Activated naive CD4-positive, alpha-beta T cell treated with anti-CD3 and anti-CD28 coated beads, Interleukin-2, amount 50 U/mL, for 16 hours (primary cell): ENCODE measurements around the gene ZSCAN10.

Experiments
- DNase-seq: peaks from one replicate; pipeline ENCODE4 v3.0.0-alpha.2; 2020

ZSCAN10 gene

GRCh38 chr16:3133844-3134243 lies 34.8 kb upstream of the ZSCAN10 start:
- DNase-seq, result no peak

DNA sequence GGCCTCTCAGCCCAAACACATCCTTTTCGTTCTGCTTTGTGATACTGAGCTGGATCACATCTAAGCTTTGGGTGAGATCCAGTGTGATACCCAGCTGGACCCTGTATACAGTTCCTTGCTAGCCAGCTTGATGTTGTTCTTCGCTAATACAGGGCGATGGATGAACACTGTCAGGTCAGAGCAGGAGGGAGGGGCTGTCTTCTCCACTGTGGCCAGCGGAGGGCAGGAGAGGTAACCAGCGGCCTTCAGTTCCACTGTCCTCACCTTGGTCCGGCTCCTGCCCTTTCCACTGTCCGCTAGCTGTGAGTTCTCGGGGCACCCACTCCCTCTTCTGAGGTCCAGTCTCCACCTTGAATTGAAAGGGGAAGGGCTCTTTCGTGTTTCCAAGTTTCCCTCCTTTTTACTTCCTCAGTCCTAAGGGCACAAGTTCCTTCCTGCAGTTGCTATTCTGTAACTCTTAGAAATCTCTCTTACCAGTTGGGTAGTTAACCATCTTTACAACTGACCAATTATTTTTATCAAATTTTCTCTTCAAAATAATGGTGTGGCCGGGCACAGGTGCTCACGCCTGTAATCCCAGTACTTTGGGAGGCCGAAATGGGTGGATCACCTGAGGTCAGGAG lies 32.8 kb upstream of the ZSCAN10 start:
- peak; percentile 57 for DNase-seq

- DNase-seq, result peak; percentile 70
Measured at GRCh38 chr16:3129137-3130131, 30.3 kb upstream of the ZSCAN10 start.

- DNase-seq, result no peak
Measured at GRCh38 chr16:3127745-3128144, 28.7 kb upstream of the ZSCAN10 start.

- peak; percentile 98 for DNase-seq
Measured at GRCh38 chr16:3123986-3124886, 25.1 kb upstream of the ZSCAN10 start.

DNA sequence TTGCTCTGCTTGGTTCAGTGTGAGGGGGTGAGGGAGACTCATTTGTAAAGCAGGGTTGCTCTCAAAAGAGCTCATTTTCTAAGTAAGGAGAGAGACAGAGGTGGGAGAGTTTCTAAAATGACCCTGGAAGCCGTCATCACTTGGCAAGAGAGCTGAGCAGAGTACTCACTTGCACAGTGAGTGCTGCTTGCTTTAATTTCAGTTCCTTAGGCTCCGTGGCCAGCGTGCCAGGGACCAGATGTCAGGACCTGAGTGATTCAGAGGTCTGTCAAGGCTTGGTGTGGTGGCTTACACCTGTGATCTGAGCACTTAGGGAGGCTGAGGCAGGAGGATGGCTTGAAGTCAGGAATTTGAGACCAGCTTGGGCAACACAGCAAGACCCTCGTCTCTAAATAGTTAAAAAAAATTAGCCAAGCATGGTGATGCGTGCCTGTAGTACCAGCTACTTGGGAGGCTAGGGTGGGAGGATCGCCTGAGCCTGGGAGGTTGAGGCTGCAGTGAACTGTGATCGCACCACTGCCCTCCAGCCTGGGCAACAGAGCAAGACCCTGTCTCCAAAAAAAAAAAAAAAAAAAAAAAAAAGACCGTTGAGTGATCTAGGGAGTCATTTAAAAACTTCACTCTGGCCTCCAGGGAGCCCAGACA lies 24.0 kb upstream of the ZSCAN10 start:
- no peak for DNase-seq

- DNase-seq, result no peak
Measured at GRCh38 chr16:3121851-3122467, 22.9 kb upstream of the ZSCAN10 start.

- DNase-seq, result no peak
Measured at GRCh38 chr16:3120435-3120834, 21.3 kb upstream of the ZSCAN10 start.

DNA sequence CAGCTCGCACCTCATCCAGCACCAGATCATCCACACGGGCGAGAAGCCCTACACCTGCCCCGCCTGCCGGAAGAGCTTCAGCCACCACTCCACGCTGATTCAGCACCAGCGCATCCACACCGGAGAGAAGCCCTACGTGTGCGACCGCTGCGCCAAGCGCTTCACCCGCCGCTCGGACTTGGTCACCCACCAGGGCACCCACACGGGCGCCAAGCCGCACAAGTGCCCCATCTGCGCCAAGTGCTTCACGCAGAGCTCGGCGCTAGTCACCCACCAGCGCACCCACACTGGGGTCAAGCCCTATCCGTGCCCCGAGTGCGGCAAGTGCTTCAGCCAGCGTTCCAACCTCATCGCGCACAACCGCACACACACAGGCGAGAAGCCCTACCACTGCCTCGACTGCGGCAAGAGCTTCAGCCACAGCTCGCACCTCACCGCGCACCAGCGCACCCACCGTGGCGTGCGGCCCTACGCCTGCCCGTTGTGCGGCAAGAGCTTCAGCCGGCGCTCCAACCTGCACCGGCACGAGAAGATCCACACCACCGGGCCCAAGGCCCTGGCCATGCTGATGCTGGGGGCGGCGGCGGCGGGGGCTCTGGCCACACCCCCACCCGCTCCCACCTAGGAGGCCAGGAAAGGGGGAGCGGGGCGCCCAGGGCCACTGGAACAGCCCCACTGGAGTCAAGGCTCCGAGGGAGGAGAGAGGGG lies 20.8 kb upstream of the ZSCAN10 start:
- DNase-seq, result no peak

- no peak for DNase-seq
Measured at GRCh38 chr16:3119286-3119685, 20.2 kb upstream of the ZSCAN10 start.

- DNase-seq, result no peak
Measured at GRCh38 chr16:3118846-3119245, 19.8 kb upstream of the ZSCAN10 start.

DNA sequence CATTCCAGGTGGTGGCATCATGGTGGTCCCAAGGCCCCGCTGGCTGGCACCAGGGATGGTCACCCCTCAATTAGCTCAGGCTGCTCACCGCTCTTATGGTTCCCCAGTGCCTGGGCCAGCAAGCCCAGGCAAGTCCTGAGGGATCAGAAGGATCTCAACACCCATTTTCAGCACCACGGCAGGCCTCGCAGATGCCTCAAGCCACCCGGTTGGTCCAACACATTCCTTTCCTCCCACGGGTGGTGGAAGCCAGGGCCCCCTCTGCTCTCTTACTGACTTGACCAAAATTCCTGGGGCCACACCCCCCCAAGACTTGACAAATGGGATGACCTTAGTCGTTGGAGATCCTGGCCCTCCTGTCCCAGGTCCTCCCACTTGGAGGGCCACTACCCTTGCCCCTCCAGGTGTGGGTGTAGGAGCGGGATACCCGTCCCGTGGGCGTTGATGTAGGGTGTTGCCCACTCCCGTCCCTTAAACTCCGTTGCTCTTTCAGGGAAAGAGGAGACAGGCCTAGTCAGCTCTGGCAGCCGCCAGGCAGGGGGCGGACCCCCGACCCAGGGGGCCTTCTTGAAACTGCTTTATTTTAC lies 19.2 kb upstream of the ZSCAN10 start:
- DNase-seq, result no peak

GRCh38 chr16:3115561-3115960 lies 16.5 kb upstream of the ZSCAN10 start:
- DNase-seq, result no peak

DNA sequence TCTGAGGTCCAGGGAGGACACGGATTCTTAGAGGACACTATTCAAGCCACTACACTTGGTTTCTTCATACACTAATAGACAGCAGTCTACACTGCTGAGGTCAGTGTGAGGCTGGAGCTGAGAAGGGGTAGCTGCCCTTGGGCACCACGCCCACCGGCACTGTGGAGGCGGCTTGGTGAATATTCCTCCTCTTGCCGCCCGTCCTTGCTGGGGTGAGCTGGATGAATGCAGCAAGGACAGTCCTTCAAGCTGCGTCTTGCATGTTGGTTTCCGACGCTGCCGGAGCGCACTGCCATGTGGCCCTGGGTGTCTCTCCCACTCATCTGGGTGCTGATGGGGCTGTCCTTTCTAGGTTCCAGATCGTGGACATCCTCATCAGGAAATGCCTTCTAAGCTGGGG lies 15.9 kb upstream of the ZSCAN10 start:
- no peak for DNase-seq

- DNase-seq, result no peak
Measured at GRCh38 chr16:3113765-3114479, 14.8 kb upstream of the ZSCAN10 start.

GRCh38 chr16:3112881-3113574 lies 13.9 kb upstream of the ZSCAN10 start:
- no peak for DNase-seq

DNA sequence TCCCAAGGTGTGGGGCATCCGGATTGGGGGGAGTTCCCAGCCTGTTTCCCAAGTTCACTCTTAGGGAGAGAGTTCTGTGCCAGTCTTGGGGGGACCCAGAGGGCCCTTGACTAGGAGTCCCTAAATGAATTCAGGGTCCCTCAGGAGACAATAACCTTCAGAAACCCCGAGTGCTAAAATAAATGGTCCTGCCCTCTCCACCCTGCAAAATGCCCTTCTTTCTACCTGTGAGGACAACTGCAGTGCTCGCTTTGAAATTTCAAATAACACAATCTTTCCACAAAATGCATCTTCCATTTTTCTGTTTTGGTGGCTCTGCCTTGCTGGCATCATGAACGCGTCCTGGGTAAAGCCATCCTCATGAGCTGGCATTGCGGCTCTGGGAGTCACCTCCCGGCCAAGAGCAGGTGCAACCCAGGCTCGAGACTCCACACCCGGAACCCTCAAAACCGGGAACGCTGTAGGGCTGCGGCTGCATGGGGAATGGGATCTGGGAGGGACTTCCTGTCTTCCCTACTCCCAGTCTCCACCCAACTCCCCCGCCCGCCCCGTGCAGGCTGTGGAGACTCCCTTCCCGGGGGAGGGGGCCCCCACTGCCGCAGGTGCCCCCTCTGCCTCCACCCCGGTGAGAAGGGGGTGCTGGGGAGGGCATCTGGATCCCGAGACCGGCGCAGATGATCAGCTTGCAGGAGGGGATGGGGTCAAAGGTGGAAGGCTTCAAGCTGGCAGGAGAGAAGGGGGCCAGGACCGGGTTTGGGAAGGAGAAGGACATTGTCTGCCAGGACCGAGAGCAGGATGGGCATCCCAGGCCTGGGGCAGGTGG lies 13.2 kb upstream of the ZSCAN10 start, which contains the start of gene ZNF205:
Gene ZNF205, plus strand, starts transcription at position 529 of the 823 bp plus-strand sequence. CDS start 845 bp downstream, outside the sequence.
- no peak for DNase-seq

DNA sequence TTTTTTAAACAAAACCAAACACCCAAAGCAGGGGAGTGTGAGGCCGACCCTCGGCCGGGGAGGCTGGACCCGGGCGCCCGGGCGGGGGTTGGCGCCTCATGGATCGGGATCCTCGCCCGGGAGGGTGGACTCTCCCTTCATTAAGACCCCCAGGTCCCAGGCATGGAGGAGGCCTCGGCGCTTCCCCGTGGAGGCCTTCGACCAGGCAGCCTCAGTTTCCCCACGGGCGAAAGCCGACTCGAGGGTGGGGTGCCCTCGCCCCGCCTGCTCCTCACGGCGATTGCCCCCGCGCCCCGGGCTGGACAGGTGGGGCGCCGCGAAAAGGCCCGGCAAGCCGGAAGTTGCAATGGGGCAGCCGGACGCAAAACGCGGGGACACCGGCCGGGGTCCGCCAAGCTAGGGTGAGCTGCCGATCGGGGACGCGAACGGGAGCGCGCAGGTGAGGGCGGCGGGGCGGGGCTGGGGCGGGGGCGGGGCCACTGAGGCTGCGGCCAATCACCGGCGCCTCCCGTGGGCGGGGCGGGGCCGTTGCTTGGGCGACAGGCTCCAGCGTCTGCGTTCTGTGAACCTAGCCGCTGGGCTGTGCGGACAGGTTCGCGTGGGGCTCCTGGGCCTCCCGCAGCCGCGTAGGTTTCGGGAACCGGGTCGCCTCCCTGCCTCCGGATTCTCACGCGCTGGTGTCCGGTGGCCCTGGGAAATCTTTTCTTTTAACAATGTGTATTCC lies 7.3 kb upstream of the ZSCAN10 start:
- DNase-seq, result peak; percentile 91
